ENCODE results near the gene CCDC71.

The CCDC71 gene

GRCh38 chr3:49199900-49200281 is 33.8 kb upstream of the CCDC71 start:
- no peak overlapping the region for H3K4me3 ChIP-seq (ENCODE audit: low read depth, low read length)
- TF ChIP-seq ZBTB11 (tag by site-specific recombination; conservative IDR thresholded peaks at IDR 0.05; ENCODE audit: low read depth) = no peak
- no peak for TF ChIP-seq ZNF341 (tag by site-specific recombination; IDR thresholded peaks at IDR 0.05; ENCODE audit: low read depth)
- no peak for TF ChIP-seq ZNF184 (tag by site-specific recombination; IDR thresholded peaks at IDR 0.05)
- no peak for TF ChIP-seq ZNF391 (tag by site-specific recombination; IDR thresholded peaks at IDR 0.05; ENCODE audit: borderline replicate concordance, low read depth)
- no peak for TF ChIP-seq ZNF2 (tag by site-specific recombination; IDR thresholded peaks at IDR 0.05)
- no peak for TF ChIP-seq ZFP69B (tag by site-specific recombination; IDR thresholded peaks at IDR 0.05)
- no peak for TF ChIP-seq SETDB1 (IDR thresholded peaks at IDR 0.05; ENCODE audit: insufficient read length, low read length)
- no peak for TF ChIP-seq ZNF580 (tag by site-specific recombination; IDR thresholded peaks at IDR 0.05)
- no peak for TF ChIP-seq ZNF654 (tag by site-specific recombination; IDR thresholded peaks at IDR 0.05; ENCODE audit: low read depth)
- no peak for TF ChIP-seq ZNF530 (tag by site-specific recombination; IDR thresholded peaks at IDR 0.05; ENCODE audit: low read depth)
- TF ChIP-seq ZNF792 (tag by site-specific recombination; IDR thresholded peaks at IDR 0.05) = no peak
- no peak for TF ChIP-seq ZNF514 (tag by site-specific recombination; IDR thresholded peaks at IDR 0.05)
- TF ChIP-seq ZNF571 (tag by site-specific recombination; IDR thresholded peaks at IDR 0.05) = no peak
- TF ChIP-seq ZNF324 (tag by site-specific recombination; IDR thresholded peaks at IDR 0.05) = no peak
- CTCF ChIA-PET = no interaction called here
- POLR2A ChIA-PET = no interaction called here
- no peaks in the 10 kb centered on the region for H3K9me3 ChIP-seq (ENCODE audit: control insufficient read depth, insufficient read depth, low read depth, low read length)
- H3K4me1 ChIP-seq (ENCODE audit: control insufficient read depth, insufficient read depth, low read length) = no peaks in the 10 kb centered on the region
- H3K27ac ChIP-seq (ENCODE audit: extremely low read depth, low read depth, low read length) = no peak overlapping the region
- H3K36me3 ChIP-seq (ENCODE audit: control insufficient read depth in 2 of 2, insufficient read depth in 1 of 2, low read length in 2 of 2) = no peaks in the 10 kb centered on the region

GRCh38 chr3:49199239-49199899 is 33.2 kb upstream of the CCDC71 start:
- Histone ChIP-seq H3K27ac (ENCODE audit: extremely low read depth, low read depth, low read length) (no peak overlapping the region), H3K4me3 (ENCODE audit: low read depth, low read length) (no peak overlapping the region), H3K9me3 (ENCODE audit: control insufficient read depth, insufficient read depth, low read depth, low read length) (no peaks in the 10 kb centered on the region), H3K36me3 (ENCODE audit: control insufficient read depth in 2 of 2, insufficient read depth in 1 of 2, low read length in 2 of 2) (no peaks in the 10 kb centered on the region), H3K4me1 (ENCODE audit: control insufficient read depth, insufficient read depth, low read length) (no peaks in the 10 kb centered on the region)
- CTCF ChIA-PET = interaction anchor here (0.6 kb wide), 2 partner anchors 15 to 160 kb away, joined by 3 read pairs; no protein-coding TSS in a partner anchor
- POLR2A ChIA-PET = no interaction called here
- TF ChIP-seq HIC1 (tag by site-specific recombination; IDR thresholded peaks at IDR 0.05) (no peak), ZNF747 (tag by site-specific recombination; IDR thresholded peaks at IDR 0.05) (no peak), ZNF175 (tag by site-specific recombination; IDR thresholded peaks at IDR 0.05) (no peak), ZNF354C (tag by site-specific recombination; IDR thresholded peaks at IDR 0.05; ENCODE audit: borderline replicate concordance, low read depth) (no peak), YY1 (tag by site-specific recombination; IDR thresholded peaks at IDR 0.05) (no peak), ZNF184 (tag by site-specific recombination; IDR thresholded peaks at IDR 0.05) (no peak), AEBP2 (tag by site-specific recombination; IDR thresholded peaks at IDR 0.05; ENCODE audit: borderline replicate concordance) (no peak), SP7 (tag by site-specific recombination; IDR thresholded peaks at IDR 0.05) (no peak), ZNF138 (tag by site-specific recombination; IDR thresholded peaks at IDR 0.05; ENCODE audit: borderline replicate concordance) (no peak), ZBTB8A (tag by site-specific recombination; IDR thresholded peaks at IDR 0.05) (no peak), KLF7 (tag by site-specific recombination; IDR thresholded peaks at IDR 0.05; ENCODE audit: borderline replicate concordance) (no peak), ZBTB10 (tag by site-specific recombination; IDR thresholded peaks at IDR 0.05) (no peak), ZNF211 (tag by site-specific recombination; IDR thresholded peaks at IDR 0.05; ENCODE audit: low read depth) (no peak)

Measured in HEK293 (cell line).